ENCODE measurements around the gene EPC2. TPM values are rescaled to one million over a fixed set of nuclear protein-coding genes. Genes with fewer than 3 reads are reported as not detected.

Gene EPC2
- total RNA-seq, 1 donor from 2014 or later = 6.5 TPM

DNA sequence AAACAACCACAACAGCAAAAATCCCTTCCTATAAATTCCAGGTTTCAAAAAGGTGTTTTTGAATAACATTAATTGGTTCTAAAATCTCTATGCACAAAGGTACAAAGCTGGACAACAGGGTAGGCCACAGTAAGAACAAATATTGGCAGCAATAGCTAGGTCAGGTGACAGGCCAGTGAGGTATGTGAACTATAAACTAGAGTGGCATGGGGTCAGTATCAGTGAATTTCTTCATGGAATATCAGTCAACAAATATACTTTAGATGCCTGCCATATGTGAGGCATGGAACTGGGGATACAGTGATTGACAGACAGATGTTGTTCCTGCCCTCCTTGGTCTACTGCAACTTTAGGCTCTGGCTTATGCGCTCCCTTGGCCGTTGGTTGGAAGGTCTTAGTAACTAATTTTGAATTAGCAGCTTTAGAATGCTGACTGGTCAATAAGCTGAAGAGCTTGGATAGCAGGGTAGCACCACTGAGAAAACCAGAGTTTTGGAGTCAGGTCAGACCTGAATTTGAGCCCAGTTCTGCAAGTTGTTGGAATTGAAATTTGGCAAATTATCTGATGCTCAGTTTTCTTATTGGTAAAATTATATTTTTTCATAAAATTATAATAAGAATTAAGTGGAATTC lies 2.3 kb upstream of the EPC2 start:
- Histone ChIP-seq H3K4me3 (no peak overlapping the region), H3K9me3 (no peaks in the 10 kb centered on the region), H3K4me1 (peaks cover 0 to 10% of the 10 kb centered on the region in 2 donors), H3K27ac (peak overlapping the region in 1 of 2 donors; percentile 1), H3K36me3 (no peaks in the 10 kb centered on the region), H3K27me3 (no peaks in the 10 kb centered on the region)
- no peak for DNase-seq (ENCODE audit: low spot score in 2 of 2)
- intact Hi-C loops (cut with DNase I) = loop anchor here (2.0 to 10.0 kb wide), 4 partner anchors 233 to 1843 kb away; partner anchors contain the start of genes KIF5C, MMADHC and RND3
- TF ChIP-seq, protein P1, sequence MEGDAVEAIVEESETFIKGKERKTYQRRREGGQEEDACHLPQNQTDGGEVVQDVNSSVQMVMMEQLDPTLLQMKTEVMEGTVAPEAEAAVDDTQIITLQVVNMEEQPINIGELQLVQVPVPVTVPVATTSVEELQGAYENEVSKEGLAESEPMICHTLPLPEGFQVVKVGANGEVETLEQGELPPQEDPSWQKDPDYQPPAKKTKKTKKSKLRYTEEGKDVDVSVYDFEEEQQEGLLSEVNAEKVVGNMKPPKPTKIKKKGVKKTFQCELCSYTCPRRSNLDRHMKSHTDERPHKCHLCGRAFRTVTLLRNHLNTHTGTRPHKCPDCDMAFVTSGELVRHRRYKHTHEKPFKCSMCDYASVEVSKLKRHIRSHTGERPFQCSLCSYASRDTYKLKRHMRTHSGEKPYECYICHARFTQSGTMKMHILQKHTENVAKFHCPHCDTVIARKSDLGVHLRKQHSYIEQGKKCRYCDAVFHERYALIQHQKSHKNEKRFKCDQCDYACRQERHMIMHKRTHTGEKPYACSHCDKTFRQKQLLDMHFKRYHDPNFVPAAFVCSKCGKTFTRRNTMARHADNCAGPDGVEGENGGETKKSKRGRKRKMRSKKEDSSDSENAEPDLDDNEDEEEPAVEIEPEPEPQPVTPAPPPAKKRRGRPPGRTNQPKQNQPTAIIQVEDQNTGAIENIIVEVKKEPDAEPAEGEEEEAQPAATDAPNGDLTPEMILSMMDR (IDR thresholded peaks at IDR 0.05) = no peak

DNA sequence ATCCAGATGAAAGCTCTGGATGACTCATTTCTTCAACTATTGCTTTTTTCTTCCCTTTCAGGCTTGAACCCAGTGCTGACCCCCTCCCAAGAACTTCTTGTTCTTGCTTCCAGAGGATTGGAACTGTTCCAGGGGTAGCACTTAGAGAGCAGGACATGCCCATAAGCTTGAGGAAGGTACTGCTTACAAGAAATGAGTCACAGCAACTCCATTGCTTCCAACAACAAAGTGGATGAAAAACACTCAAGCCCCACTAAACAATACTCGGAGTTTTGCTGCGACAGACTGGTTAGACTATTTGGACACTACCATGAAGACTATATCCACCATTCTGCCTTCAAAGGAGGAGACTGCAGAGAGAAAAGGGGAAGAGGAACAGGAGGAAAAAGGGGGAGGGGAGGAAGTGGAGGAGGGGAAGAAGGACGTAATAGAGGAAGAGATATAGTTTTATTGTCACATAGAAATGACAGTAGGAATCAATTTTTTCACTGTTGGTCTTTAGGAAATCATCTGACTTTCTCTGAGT lies 1.6 kb upstream of the EPC2 start:
- TF ChIP-seq, protein P1 (IDR thresholded peaks at IDR 0.05) = no peak
- Histone ChIP-seq H3K27me3 (no peaks in the 10 kb centered on the region), H3K4me1 (peaks cover 0 to 8% of the 10 kb centered on the region in 2 donors), H3K27ac (peak overlapping the region in 1 of 2 donors; percentile 100), H3K9me3 (no peaks in the 10 kb centered on the region), H3K36me3 (no peaks in the 10 kb centered on the region), H3K4me3 (peak overlapping the region in 1 of 2 donors; percentile 89)
- DNase-seq (ENCODE audit: low spot score in 2 of 2) = peak in 1 of 2 donors; percentile 65
- intact Hi-C loops (cut with DNase I) = loop anchor here (2.0 to 10.0 kb wide), 4 partner anchors 232 to 1842 kb away; partner anchors contain the start of genes KIF5C, MMADHC and RND3

DNA sequence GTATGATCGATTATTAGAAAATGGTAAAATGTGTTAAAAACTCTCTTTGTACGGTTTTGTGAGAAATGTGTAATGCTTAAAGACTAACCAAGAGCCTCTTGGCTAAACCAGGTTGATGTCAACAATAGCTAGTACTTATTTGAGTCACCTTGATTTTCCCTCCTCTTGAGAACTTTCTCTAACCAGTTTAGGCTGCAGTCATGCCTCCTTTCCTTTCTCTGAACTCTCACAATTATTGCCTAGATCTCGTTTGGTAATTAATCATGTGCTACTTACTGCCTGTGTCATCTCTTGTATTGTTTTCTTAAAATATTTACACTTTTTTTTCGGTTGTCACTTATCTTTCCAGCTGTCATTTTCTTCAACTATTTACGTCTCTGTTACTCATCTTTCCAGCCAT lies 1.1 kb upstream of the EPC2 start:
- Histone ChIP-seq H3K9me3 (no peaks in the 10 kb centered on the region), H3K36me3 (no peaks in the 10 kb centered on the region), H3K4me1 (peaks cover 0 to 9% of the 10 kb centered on the region in 2 donors), H3K27me3 (no peaks in the 10 kb centered on the region), H3K4me3 (peak overlapping the region; percentile 89 to 98), H3K27ac (peak overlapping the region; percentile 99 to 100)
- DNase-seq (ENCODE audit: low spot score in 2 of 2) = no peak
- TF ChIP-seq, protein P1 (IDR thresholded peaks at IDR 0.05) = no peak
- intact Hi-C loops (cut with DNase I) = loop anchor here (2.0 to 10.0 kb wide), 4 partner anchors 231 to 1841 kb away; partner anchors contain the start of genes KIF5C, MMADHC and RND3

DNA sequence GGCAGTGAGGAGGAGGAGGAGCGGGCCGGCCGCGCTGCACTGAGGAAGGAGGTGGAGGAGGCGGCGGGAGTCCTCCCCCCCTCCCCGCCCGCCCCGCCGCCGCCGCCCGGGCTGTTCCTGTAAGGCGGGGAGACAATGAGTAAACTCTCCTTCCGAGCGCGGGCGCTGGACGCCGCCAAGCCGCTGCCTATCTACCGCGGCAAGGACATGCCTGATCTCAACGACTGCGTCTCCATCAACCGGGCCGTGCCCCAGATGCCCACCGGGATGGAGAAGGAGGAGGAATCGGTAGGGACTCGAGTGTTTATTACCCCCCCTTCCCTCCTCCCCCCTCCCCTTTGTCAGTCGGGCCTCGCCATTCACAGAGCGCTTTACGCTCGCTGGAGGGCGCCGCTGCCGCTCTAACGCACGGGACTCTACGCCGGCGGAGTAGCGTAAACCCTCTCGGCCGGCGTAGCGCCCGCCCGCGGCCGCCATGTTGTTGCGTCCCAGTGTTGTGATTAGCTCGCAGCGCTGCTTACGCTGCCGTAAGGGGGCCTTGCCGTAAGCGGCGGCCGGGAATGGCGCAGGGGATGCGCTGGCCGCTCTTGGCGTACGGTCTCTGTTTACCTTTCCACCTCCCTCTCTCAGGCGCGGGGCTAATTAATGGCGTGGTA lies 460 bp downstream of the EPC2 start:
- TF ChIP-seq, protein P1 (IDR thresholded peaks at IDR 0.05) = peak in 2 of 3 experiments; percentile 23 to 40
- no peaks in the 10 kb centered on the region for H3K27me3 ChIP-seq
- H3K9me3 ChIP-seq = no peaks in the 10 kb centered on the region
- intact Hi-C loops (cut with DNase I) = loop anchor here (1.0 to 10.0 kb wide), 5 partner anchors 136 to 1840 kb away; partner anchors contain the start of genes MMADHC, ORC4 and RND3
- H3K4me3 ChIP-seq = peak overlapping the region; percentile 89 to 98
- DNase-seq (ENCODE audit: low spot score in 2 of 2) = peak; percentile 75 to 97
- no peaks in the 10 kb centered on the region for H3K36me3 ChIP-seq
- peaks cover 0 to 14% of the 10 kb centered on the region in 2 donors for H3K4me1 ChIP-seq
- peak overlapping the region; percentile 99 to 100 for H3K27ac ChIP-seq

DNA sequence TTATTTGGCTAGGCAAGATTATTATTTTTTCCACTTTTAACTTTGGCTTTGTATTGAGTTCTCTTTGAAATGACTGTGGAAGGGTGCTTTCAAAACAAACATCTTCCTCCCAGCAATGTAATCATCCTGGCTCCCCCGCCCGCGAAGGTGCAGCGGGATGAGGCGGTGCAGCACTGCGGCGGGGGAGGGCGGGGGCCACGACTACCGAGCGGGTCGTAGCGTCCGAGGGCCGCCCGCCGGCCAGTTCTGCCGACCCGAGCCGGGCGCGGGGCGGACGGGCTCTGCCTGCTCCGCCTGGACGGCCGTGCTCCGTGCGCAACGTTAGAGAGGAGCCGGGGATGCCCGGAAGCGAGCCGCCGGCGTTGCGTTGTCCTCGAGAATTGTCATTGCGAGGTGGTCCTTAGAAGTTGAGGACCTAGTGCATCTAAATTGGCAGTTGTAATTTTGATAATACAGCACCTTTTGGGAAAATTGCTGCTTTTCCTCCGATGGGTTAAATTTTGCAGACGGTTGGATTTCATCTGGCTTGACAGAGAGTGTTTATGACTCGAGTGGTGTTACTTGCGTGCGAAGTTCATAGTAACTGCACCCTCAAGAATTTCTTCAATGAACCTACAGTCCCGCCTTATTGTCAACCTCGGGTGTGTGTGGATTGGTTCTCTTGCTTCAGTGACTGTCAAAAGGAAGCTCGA lies 1.1 kb downstream of the EPC2 start:
- no peaks in the 10 kb centered on the region for H3K9me3 ChIP-seq
- TF ChIP-seq, protein P1 (IDR thresholded peaks at IDR 0.05) = no peak
- peak in 1 of 2 donors; percentile 73 for DNase-seq (ENCODE audit: low spot score in 2 of 2)
- intact Hi-C loops (cut with DNase I) = loop anchor here (2.0 to 10.0 kb wide), 3 partner anchors 137 to 1839 kb away; partner anchors contain the start of genes MMADHC and RND3
- peak overlapping the region; percentile 99 to 100 for H3K27ac ChIP-seq
- H3K4me1 ChIP-seq = peaks cover 0 to 14% of the 10 kb centered on the region in 2 donors
- H3K4me3 ChIP-seq = peak overlapping the region; percentile 89 to 98
- no peaks in the 10 kb centered on the region for H3K36me3 ChIP-seq
- H3K27me3 ChIP-seq = no peaks in the 10 kb centered on the region
